Cardiac muscle cell (in vitro differentiated cells and primary cell): ENCODE measurements around the gene USPL1. TPM values are rescaled to one million over a fixed set of nuclear protein-coding genes. Genes with fewer than 3 reads are reported as not detected.
A peak's percentile ranks its signal among the peaks of the same experiment; 100 is the strongest.

Experiments used
- DNase-seq, 2 donors: peaks; one replicate each; pipeline versions ENCODE4 v3.0.0 to v3.0.0-alpha.2; 2010 to 2017; ENCODE audit warnings: low read depth in 1 of 2, low spot score in 1 of 2
- H3K27ac ChIP-seq: fragments of 200-600 bp; sonication (generic); 2 replicates; pipeline ENCODE4 v1.5.1; 2016
- H3K27me3 ChIP-seq: fragments of 200-600 bp; sonication (generic); 2 replicates; pipeline ENCODE4 v1.6.0; 2016; ENCODE audit warnings: control low read depth
- H3K36me3 ChIP-seq: fragments of 200-600 bp; sonication (generic); 2 replicates; pipeline ENCODE4 v1.5.1; 2016; ENCODE audit warnings: control low read depth
- H3K4me1 ChIP-seq: fragments of 200-600 bp; sonication (generic); 2 replicates; pipeline ENCODE4 v1.8.1; 2017; ENCODE audit warnings: low read depth, mild to moderate bottlenecking, mixed run types
- H3K4me3 ChIP-seq: fragments of 200-600 bp; sonication (generic); 2 replicates; pipeline ENCODE4 v1.5.1; 2016; ENCODE audit warnings: mild to moderate bottlenecking
- H3K9me3 ChIP-seq: fragments of 200-600 bp; sonication (generic); 2 replicates; pipeline ENCODE4 v1.5.1; 2017; ENCODE audit warnings: low read depth, mild to moderate bottlenecking, control low read depth
- polyA plus RNA-seq: library from polyadenylated mRNA; unstranded; fragments of >200 nt; fragmentation: Nextera tagmentation; extraction: Ambion mirVana; gene quantifications from 2 replicates; pipeline ENCODE4 v1.2.1, GENCODE V29; 2016
- total RNA-seq: library from RNA; depleted of rRNA; stranded (reverse); fragments of >200 nt; gene quantifications from 2 replicates; pipeline ENCODE4 v1.2.3, GENCODE V29; 2016
- TF ChIP-seq, protein P1 (sequence below): IDR thresholded peaks from 2 replicates; pipeline ENCODE4 v1.5.1; 2012; ENCODE audit warnings: low read depth, mild to moderate bottlenecking, low read length

Gene USPL1
- total and polyA plus RNA-seq, 2 experiments from 2014 or later, result 13.9 to 15.6 TPM

DNA sequence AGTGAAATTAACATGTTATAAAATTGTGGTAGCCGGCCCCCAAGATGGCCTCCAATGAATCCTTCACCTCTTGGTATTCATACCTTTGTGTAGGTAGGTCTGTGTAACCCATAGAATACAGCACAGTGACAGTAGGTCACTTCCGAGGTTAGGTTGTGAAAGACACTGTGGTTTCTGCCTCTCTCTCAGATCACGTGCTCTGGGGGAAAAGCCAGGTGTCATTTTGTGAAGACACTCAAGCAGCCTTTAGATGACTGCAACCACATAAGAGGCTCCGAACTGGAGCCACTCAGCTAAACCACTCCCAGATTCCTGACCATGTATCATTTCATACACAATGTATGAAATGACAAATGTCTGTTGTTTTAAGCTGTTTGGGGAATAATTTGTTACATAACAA, 9.8 kb upstream of the USPL1 start:
- H3K27me3 ChIP-seq, result no peaks in the 10 kb centered on the region
- no peak overlapping the region for H3K27ac ChIP-seq
- DNase-seq, result no peak
- H3K4me1 ChIP-seq, result no peaks in the 10 kb centered on the region
- H3K4me3 ChIP-seq, result no peak overlapping the region
- H3K36me3 ChIP-seq, result no peaks in the 10 kb centered on the region
- TF ChIP-seq, protein P1, sequence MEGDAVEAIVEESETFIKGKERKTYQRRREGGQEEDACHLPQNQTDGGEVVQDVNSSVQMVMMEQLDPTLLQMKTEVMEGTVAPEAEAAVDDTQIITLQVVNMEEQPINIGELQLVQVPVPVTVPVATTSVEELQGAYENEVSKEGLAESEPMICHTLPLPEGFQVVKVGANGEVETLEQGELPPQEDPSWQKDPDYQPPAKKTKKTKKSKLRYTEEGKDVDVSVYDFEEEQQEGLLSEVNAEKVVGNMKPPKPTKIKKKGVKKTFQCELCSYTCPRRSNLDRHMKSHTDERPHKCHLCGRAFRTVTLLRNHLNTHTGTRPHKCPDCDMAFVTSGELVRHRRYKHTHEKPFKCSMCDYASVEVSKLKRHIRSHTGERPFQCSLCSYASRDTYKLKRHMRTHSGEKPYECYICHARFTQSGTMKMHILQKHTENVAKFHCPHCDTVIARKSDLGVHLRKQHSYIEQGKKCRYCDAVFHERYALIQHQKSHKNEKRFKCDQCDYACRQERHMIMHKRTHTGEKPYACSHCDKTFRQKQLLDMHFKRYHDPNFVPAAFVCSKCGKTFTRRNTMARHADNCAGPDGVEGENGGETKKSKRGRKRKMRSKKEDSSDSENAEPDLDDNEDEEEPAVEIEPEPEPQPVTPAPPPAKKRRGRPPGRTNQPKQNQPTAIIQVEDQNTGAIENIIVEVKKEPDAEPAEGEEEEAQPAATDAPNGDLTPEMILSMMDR, result no peak
- H3K9me3 ChIP-seq, result no peaks in the 10 kb centered on the region

DNA sequence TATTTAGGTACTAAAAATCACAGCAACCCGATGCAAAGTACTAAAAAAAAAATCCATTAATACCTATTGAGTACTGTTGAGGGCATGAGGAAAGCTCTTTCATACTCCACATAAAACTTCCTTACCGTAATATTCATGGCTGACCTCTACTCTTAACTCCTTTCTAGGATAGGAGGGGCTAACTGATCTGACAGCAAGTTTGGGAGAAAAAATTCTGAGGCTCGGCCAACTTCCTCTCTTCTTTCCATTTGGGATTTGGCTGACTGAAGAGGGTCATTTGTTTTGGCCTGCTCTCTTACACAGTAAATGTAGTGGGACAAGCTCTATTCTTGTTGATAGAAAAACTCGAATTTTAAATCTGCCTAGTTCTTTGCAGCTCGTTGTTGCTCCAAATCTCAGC, 9.4 kb upstream of the USPL1 start:
- no peaks in the 10 kb centered on the region for H3K27me3 ChIP-seq
- no peaks in the 10 kb centered on the region for H3K4me1 ChIP-seq
- no peaks in the 10 kb centered on the region for H3K9me3 ChIP-seq
- DNase-seq, result peak in 1 of 2 donors; percentile 54
- no peak overlapping the region for H3K27ac ChIP-seq
- H3K36me3 ChIP-seq, result no peaks in the 10 kb centered on the region
- H3K4me3 ChIP-seq, result no peak overlapping the region
- TF ChIP-seq, protein P1, result no peak

DNA sequence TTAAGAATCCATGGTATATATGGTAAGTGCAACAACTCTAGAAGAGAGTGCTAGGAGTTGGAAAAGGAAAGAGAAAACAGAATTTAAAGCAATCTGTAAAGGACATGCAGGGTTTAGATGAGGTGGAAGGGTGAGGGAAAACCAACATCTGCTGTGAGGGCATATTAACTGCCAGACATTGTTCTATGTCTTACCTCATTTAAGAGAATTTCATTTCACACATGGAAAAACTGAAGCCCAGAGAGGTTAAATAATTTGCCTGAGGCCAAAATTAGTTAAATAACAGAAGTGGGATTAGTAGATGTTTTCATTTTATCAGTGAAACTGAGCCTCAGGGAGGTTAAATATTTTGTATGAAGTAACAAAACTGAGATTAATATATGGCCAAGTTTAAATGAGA, 7.4 kb upstream of the USPL1 start:
- no peaks in the 10 kb centered on the region for H3K9me3 ChIP-seq
- no peaks in the 10 kb centered on the region for H3K27me3 ChIP-seq
- TF ChIP-seq, protein P1, result no peak
- peaks cover 2% of the 10 kb centered on the region for H3K4me1 ChIP-seq
- H3K27ac ChIP-seq, result no peak overlapping the region
- no peaks in the 10 kb centered on the region for H3K36me3 ChIP-seq
- DNase-seq, result no peak
- H3K4me3 ChIP-seq, result no peak overlapping the region

DNA sequence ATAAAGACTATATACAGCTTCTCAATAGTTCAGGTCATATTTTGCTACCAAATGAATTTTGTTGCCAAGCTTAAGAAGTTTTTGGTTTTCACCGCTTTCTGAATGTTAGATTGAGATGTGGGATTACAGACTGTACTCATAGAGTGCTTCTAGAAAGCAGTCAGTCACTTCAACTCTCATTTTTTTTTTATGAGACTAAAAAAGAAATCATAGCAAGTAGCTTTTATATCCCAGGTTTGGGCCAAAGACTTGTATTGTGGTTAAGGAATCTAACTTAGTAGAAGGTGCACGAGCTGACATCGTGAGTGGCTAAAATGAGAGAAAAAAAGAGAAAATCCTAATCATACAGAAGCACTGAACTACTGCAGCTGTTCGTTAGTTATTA, 2.2 kb upstream of the USPL1 start:
- Histone ChIP-seq H3K27ac (peak overlapping the region; percentile 100), H3K36me3 (no peaks in the 10 kb centered on the region), H3K4me3 (peak overlapping the region; percentile 52), H3K27me3 (no peaks in the 10 kb centered on the region), H3K4me1 (peaks cover 23% of the 10 kb centered on the region), H3K9me3 (no peaks in the 10 kb centered on the region)
- TF ChIP-seq, protein P1, result no peak
- DNase-seq, result peak in 1 of 2 donors; percentile 14

DNA sequence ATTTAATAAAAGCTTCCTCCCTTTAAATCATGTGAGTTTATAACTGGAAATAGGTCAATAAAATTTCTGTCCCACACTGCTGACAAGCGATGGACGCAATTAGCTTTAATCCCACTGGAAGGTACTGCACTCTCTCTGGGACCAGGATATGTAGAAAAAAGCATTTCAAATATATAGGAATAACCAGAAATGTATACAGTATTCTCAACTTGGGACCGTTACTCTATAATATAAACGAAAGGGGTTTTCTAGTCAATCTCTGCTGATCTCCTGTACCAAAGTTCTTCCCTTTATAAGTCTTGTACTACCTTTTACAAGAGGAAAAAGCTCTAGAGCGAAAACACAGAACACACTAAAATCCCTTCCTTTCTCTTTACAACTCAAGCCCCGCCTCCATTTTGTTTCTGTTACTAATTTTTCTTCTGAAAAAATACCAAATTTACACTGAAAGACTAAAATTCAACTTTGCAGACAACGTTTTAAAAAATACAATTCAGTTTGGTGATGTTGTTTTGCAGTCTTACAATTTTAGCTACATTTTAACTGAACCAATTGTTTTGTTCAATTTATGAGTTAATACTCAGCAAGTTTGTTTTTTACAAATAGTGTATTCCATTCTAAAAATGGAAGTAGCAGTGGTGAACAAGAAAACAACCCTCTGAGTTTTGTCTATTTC, 1.7 kb upstream of the USPL1 start:
- Histone ChIP-seq H3K27me3 (no peaks in the 10 kb centered on the region), H3K4me1 (peaks cover 25% of the 10 kb centered on the region), H3K4me3 (peak overlapping the region; percentile 52), H3K27ac (peak overlapping the region; percentile 100), H3K36me3 (no peaks in the 10 kb centered on the region), H3K9me3 (no peaks in the 10 kb centered on the region)
- TF ChIP-seq, protein P1, result no peak
- DNase-seq, result peak; percentile 4 to 61
